ENCODE measurements around the gene SH3GLB2. TPM values are rescaled to one million over a fixed set of nuclear protein-coding genes. Genes with fewer than 3 reads are reported as not detected.

Gene SH3GLB2
- total and polyA plus RNA-seq, 2 of the 8 experiments (the other 6 are each of a cell fraction or from before 2014, with no cell fraction given): 52.7 to 79.9 TPM

DNA sequence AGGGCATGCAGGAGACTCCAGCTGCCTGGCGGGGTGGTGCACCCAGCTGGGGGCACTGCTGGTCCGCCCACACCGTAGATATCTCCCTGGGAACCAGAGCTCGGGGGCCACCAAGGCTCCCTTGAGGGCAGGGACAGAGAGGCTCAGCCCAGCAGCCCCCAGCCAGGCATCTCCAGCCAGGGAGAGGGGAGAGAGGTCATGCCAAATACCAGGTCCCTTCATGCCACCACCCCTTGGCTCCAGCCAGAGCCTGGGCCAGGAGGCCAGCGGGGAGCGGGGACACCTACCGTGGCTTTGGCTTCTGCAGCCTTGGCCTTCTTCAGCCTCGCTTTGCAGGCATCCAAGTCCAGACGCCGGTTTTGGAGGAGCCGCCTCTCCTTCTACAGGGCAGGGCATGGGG, 14.0 kb downstream of the SH3GLB2 start:
- Histone ChIP-seq H3K4me2 (ENCODE audit: insufficient read depth in 1 of 2, low read depth in 2 of 2, low read length in 2 of 2) (no peak overlapping the region), H3K4me1 (replicated peaks in 1 of 4; ENCODE audit: control insufficient read depth in 3 of 4, insufficient read depth in 4 of 4, low read length in 3 of 4) (no peaks in the 10 kb centered on the region), H2BK20ac (ENCODE audit: low read length) (no peak overlapping the region), H2AFZ (ENCODE audit: low read length) (no peak overlapping the region), H2BK12ac (ENCODE audit: low read depth, low read length) (no peak overlapping the region), H4K20me1 (replicated peaks in 1 of 2; ENCODE audit: control insufficient read depth in 1 of 2, insufficient read depth in 2 of 2, low read length in 2 of 2) (peaks cover 0 to 11% of the 10 kb centered on the region in 2 experiments), H3K56ac (replicated peaks; ENCODE audit: insufficient read length, low read depth, low read length) (no peak overlapping the region), H3K9me3 (ENCODE audit: insufficient read depth in 2 of 2, low read depth in 1 of 2, low read length in 1 of 2) (no peaks in the 10 kb centered on the region), H3K36me3 (ENCODE audit: control insufficient read depth in 2 of 4, insufficient read depth in 4 of 4, low read length in 3 of 4) (peaks cover 6 to 39% (median 18%) of the 10 kb centered on the region in 4 experiments; a peak in 7 of 8 replicates), H3K9ac (replicated peaks in 1 of 4; ENCODE audit: extremely low read depth in 1 of 4, low read depth in 3 of 4, low read length in 3 of 4) (no peak overlapping the region), H3K23ac (ENCODE audit: insufficient read length) (no peak overlapping the region), H2BK15ac (ENCODE audit: low read length) (no peak overlapping the region), H3K18ac (ENCODE audit: extremely low read depth, low read length) (no peak overlapping the region), H3K27ac (ENCODE audit: low read depth, low read length) (no peak overlapping the region), H3K79me2 (ENCODE audit: control insufficient read depth in 1 of 2, insufficient read depth in 2 of 2, low read length in 2 of 2) (no peaks in the 10 kb centered on the region), H3K27me3 (replicated peaks in 1 of 4; ENCODE audit: control insufficient read depth in 3 of 4, extremely low read depth in 1 of 4, insufficient read depth in 3 of 4, low read length in 3 of 4) (no peaks in the 10 kb centered on the region), H4K5ac (ENCODE audit: insufficient read length, low read depth, low read length) (no peak overlapping the region), H3K79me1 (ENCODE audit: low read depth, low read length) (peaks cover 2% of the 10 kb centered on the region; the same call in 1 of the 2 replicates), H3K4ac (replicated peaks; ENCODE audit: insufficient read length, low read depth, low read length) (no peak overlapping the region), H4K8ac (ENCODE audit: extremely low read depth, insufficient read depth, low read length) (no peak overlapping the region), H3K23me2 (ENCODE audit: low read depth, low read length) (no peaks in the 10 kb centered on the region), H4K91ac (replicated peaks; ENCODE audit: insufficient read length, low read length) (no peak overlapping the region), H3K14ac (ENCODE audit: insufficient read length) (no peak overlapping the region), H3K4me3 (ENCODE audit: extremely low read depth in 1 of 4, insufficient read depth in 2 of 4, low read depth in 3 of 4, low read length in 4 of 4) (no peak overlapping the region), H2BK120ac (replicated peaks; ENCODE audit: low read depth, low read length) (no peak overlapping the region), H2BK5ac (ENCODE audit: low read depth, low read length) (no peak overlapping the region), H2AK5ac (ENCODE audit: low read depth, low read length) (no peak overlapping the region)
- TF ChIP-seq HDAC6 (IDR thresholded peaks at IDR 0.05; ENCODE audit: low read depth, low read length) (no peak), ASH2L (IDR thresholded peaks at IDR 0.05; ENCODE audit: low read length) (no peak), SUZ12 (IDR thresholded peaks at IDR 0.05; ENCODE audit: low read length) (no peak)
- ChIA-PET CTCF (ENCODE audit: partially characterized antibody) (interaction anchor here (0.8 to 1.7 kb wide), 2 partner anchors 8 to 27 kb away, joined by 3 to 6 read pairs; no protein-coding TSS in a partner anchor), POLR2A (ENCODE audit: partially characterized antibody) (interaction anchor here (1.3 to 5.6 kb wide), 2 partner anchors 10 to 11 kb away, joined by 3 to 41 read pairs; no protein-coding TSS in a partner anchor)
- DNase-seq (ENCODE audit: low read depth in 1 of 2, low spot score in 2 of 2) (no peak), FAIRE-seq (no peak)
- 92% methylated on average over 11 of the region's 11 CpGs; no CpG with 5 or more reads in 1 of the 2 experiments for WGBS, 2 experiments (ENCODE audit: extremely low coverage in 1 of 2, insufficient coverage in 1 of 2, insufficient read length in 1 of 2, insufficient replicate concordance in 2 of 2, low coverage in 1 of 2, low lambda C conversion rate in 2 of 2, missing lambda C conversion rate in 1 of 2)
